Measurements from ENCODE around the gene GPX4. TPM values are rescaled to one million over a fixed set of nuclear protein-coding genes. Genes with fewer than 3 reads are reported as not detected.

Gene GPX4
- total RNA-seq, 1 donor from 2014 or later = 300 TPM

- peaks cover 63% of the 10 kb centered on the region for H3K27me3 Mint-ChIP-seq (ENCODE audit: low read depth)
- H3K9me3 Mint-ChIP-seq = no peaks in the 10 kb centered on the region
- H3K4me3 Mint-ChIP-seq = no peak overlapping the region
- H3K27ac Mint-ChIP-seq (ENCODE audit: unreplicated experiment) = no peak overlapping the region
- no peak for DNase-seq (ENCODE audit: low read depth, low spot score)
- H3K4me1 Mint-ChIP-seq = peaks cover 9% of the 10 kb centered on the region
- H3K36me3 Mint-ChIP-seq (ENCODE audit: low read depth) = no peaks in the 10 kb centered on the region
- TF ChIP-seq CTCF (conservative IDR thresholded peaks at IDR 0.05) = no peak
Measured at GRCh38 chr19:1070931-1071791, 32.6 kb upstream of the GPX4 start.

- no peak overlapping the region for H3K27ac Mint-ChIP-seq (ENCODE audit: unreplicated experiment)
- no peak for DNase-seq (ENCODE audit: low read depth, low spot score)
- H3K9me3 Mint-ChIP-seq = no peaks in the 10 kb centered on the region
- H3K4me1 Mint-ChIP-seq = peaks cover 9% of the 10 kb centered on the region
- H3K36me3 Mint-ChIP-seq (ENCODE audit: low read depth) = no peaks in the 10 kb centered on the region
- no peak for TF ChIP-seq CTCF (conservative IDR thresholded peaks at IDR 0.05)
- H3K27me3 Mint-ChIP-seq (ENCODE audit: low read depth) = peaks cover 56% of the 10 kb centered on the region
- peak overlapping the region; percentile 36 for H3K4me3 Mint-ChIP-seq
Measured at GRCh38 chr19:1072371-1073015, 31.3 kb upstream of the GPX4 start.

GRCh38 chr19:1073063-1073955, 30.5 kb upstream of the GPX4 start:
- peaks cover 9% of the 10 kb centered on the region for H3K4me1 Mint-ChIP-seq
- H3K36me3 Mint-ChIP-seq (ENCODE audit: low read depth) = no peaks in the 10 kb centered on the region
- no peak overlapping the region for H3K27ac Mint-ChIP-seq (ENCODE audit: unreplicated experiment)
- no peak for DNase-seq (ENCODE audit: low read depth, low spot score)
- TF ChIP-seq CTCF (conservative IDR thresholded peaks at IDR 0.05) = no peak
- H3K27me3 Mint-ChIP-seq (ENCODE audit: low read depth) = peaks cover 52% of the 10 kb centered on the region
- no peaks in the 10 kb centered on the region for H3K9me3 Mint-ChIP-seq
- H3K4me3 Mint-ChIP-seq = no peak overlapping the region

GRCh38 chr19:1073956-1074517, 29.8 kb upstream of the GPX4 start:
- H3K4me1 Mint-ChIP-seq = peaks cover 5% of the 10 kb centered on the region
- peaks cover 46% of the 10 kb centered on the region for H3K27me3 Mint-ChIP-seq (ENCODE audit: low read depth)
- H3K27ac Mint-ChIP-seq (ENCODE audit: unreplicated experiment) = no peak overlapping the region
- H3K36me3 Mint-ChIP-seq (ENCODE audit: low read depth) = no peaks in the 10 kb centered on the region
- H3K4me3 Mint-ChIP-seq = no peak overlapping the region
- TF ChIP-seq CTCF (conservative IDR thresholded peaks at IDR 0.05) = no peak
- DNase-seq (ENCODE audit: low read depth, low spot score) = no peak
- no peaks in the 10 kb centered on the region for H3K9me3 Mint-ChIP-seq
